Measurements from ENCODE around the gene HOTAIR.

The HOTAIR gene

DNA sequence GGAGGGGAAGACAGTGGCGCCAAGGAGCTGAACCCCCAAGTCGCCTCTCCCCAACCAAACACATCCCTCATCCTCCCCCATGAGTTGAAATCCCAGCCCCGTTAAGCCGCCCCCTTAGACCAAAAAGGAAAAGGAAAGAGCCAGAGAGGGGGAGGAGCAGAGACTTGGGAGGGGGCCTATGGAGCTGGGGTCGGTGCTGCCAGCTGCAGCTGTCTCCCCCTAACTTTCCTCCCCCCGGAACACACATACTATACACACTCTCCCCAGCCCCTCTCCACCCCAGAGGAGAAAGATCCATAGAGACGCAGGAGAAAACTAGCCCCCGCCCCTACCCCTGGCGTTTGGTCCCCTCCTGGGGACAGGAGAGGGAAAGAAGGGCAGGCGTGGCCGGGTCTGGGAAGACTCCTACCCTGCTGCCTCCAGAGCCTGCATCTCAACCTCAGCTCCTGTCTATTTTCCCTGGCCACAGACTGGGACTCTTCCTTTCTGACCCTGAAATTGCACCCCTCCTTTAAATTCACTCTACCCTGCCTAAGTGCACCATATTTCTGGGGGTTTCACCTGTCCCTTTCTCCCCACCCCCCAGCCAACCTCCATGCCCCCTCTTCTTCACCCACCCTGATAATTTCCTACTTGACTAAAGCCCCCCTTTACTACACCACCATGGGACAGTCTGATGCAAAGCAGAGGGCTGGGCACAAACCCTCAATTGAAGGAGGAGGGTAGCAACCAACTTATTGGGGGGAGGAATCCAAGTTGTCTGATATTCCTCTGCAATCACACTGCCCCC lies 23.6 kb upstream of the HOTAIR start:
- no peak for DNase-seq

DNA sequence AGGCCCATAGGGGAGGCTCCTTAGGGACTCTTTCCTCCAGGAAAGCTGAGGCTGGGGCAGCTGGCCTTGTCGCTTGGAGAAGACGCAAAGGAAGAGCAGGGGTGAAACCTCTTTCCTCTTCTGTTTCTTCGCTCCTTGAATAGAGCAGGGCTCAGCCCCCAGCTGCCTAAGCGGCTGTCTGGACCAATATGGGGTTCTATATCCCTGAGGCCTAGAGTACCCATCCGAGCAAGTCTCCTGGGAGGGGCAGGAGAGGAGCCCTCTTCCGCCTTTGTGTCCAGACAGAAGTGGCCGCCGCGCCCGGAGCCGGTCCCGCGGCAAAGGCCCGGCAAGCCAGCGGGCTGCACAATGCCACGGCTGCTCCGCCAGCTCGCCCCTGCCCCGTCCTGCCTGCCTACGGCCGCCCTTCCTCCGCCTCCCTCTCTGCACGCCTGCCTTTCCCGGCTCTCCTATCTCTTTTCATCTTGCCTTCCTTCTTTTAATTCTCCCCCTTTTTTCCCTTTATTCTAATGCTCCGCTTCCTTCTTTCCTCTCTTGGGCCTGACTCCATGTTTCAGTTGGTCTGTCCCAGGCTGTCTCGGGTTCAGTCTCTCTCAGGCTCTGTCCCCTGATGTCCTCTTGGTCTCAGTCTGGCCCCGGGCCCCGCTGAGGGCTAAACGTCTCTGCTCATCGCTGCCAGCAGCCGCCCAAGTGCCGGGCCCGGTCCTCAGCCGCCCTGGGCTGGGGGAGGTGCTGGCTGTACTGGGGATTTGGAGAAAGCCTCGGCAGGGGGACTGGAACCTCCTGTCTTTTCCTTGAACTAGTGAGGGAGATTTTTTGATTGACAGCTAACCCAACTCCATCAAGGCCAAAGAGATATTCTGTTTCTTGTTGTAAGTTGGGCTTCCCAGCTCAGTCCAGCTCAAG lies 22.7 kb upstream of the HOTAIR start:
- DNase-seq, result no peak

DNA sequence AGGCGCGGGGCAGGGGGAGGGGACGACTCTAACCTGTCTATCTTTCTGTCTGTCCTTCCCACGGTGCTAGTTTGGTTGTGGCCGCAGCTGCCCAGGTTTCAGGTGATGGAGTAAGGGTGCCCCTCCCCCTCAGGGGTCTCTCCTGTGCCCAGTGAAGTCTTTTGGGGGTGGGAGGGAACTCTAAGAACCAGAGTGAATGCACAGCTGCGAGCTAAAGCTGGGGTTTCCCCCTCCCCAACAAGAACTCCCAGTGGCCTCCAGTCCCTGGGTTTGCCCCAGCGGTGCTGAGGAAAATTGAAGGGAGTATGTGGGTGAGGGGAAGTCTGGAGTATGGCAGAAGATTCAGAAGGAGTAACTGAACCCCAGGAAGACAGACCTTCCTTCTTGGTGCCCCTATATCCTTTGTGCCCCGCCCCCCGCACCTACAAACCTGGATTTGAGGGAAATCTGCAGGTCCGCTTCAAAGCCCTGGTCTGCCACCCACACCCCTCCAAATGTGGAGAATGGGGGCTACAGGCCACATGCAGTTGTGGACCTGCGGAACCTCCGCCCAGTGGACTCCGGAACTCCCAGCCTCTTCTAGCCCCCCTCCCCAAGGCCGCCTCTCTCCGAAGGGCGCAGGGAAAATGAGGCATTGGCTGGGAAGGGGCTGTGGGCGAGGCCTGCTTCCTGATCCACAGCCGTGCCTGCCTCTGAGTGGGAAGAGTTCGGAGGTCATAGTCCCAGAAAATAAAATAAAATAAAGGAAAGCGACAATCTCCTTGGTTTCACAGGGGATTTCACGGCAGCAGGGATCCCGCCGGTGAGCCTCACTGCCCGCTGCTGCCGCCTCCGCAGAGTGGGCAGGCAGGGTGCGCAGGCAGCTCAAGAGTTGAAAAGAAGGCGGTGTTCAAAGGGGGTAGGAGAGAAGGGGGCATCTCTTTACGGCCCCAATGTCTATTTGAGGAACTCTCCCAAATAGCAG lies 21.8 kb upstream of the HOTAIR start:
- no peak for DNase-seq

DNA sequence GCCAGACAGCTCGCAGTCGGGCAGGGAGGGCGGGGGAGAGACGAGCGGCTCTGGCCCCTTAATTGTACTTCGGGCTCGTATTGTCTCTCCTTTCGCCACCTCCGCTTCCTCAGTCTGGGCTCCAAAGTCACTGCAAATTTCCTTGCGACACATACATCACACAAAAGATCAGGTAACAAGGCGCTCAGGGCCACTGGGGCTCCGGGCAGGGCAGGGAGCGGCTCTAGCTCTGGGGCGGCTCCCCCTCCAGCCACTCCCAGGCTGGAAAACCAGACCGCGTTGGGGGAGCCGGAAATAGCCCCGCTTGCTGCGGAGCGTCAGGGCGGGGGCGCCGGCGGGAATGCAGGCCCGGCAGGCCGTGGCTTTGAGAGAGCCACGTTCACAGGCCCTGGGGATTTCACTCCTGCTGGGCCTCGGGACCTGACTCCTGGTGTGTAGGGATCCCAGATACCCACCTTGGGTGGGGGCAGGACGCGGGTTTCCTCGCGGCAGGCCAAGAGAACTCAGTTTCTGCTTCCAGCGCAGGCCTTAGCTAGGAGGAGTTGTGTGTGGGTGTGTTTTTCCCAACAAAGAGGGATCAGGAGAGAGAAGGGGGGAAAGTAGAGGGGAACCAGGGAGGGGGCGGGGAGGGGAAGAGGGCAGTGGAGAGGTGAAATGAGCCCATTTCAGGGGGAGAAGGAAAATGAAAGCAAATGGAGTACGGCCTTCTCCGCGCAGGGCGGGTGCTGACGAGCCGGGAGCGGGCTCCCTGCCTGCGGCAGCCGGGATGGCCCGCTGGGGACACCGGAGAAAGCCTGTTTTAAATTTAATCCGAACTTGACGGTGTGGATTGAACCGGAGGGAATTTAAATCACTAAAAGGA lies 20.9 kb upstream of the HOTAIR start:
- no peak for DNase-seq

DNA sequence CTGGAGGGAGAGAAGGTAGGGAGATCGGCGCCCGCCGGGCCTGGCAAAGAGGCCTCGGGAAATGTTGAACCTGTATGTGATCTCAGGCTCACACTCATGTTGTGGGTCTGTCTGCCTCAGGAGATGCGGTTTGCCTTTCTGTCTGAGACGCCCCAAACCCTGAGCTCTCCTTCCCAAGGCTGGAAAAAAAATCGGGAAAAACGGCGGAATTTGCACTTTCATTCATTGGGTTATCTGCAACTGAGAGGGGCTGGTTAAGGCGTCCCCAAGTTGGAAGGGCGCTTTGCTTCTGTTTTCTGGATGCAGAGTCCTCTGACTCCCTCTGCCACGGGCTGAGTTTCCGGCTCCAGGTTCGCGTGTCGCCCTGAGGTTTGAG lies 20.2 kb upstream of the HOTAIR start:
- no peak for DNase-seq

DNA sequence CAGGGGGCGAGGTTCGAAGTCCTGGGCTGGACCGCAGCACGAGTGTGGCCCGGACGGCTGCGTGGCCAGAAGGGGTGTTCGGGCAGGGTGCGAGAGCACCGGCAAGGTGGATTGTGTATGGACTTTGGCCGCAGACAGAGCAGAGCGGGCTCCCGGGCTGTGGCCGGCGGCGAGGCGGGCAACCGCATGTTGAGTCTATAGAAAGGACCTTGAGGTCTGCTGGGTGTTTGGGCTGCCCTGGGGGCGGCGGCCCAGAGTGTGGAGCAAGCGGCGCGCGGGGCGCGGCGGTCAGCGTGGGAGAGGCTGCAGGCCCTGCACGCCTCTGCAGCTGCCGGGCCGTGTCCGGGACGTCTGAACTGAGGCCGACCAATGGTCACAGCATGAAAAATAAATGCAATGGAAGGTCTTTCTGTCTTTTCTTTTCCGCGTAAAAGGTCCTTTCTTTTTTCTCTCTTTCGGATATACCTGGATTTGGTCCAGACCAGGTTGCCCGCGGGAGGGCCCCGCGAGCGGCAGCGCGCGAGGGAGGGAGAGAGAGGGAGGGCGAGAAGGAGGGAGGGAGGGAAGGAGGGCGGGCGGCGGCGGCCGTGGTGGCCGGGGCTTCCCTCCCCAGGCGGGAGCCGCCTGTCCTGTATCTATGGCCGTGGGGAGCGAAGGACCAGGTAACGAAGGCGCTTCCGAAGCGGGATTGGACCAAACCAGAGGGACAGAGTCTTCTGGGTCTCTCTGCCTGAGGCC lies 19.7 kb upstream of the HOTAIR start:
- no peak for DNase-seq

DNA sequence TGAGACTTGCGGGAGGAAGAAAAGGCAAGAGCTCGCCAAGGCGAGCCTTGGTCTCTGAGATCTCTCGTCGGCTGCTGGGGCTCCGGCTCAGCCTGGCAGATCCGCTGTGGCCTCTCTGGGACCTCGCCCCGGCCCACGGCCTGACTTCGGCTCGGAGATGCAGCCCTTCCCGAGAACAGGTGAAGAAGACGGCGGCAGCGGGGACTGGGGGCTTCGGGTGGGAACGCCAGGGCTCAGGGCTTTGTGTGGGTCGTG lies 19.2 kb upstream of the HOTAIR start:
- no peak for DNase-seq

DNA sequence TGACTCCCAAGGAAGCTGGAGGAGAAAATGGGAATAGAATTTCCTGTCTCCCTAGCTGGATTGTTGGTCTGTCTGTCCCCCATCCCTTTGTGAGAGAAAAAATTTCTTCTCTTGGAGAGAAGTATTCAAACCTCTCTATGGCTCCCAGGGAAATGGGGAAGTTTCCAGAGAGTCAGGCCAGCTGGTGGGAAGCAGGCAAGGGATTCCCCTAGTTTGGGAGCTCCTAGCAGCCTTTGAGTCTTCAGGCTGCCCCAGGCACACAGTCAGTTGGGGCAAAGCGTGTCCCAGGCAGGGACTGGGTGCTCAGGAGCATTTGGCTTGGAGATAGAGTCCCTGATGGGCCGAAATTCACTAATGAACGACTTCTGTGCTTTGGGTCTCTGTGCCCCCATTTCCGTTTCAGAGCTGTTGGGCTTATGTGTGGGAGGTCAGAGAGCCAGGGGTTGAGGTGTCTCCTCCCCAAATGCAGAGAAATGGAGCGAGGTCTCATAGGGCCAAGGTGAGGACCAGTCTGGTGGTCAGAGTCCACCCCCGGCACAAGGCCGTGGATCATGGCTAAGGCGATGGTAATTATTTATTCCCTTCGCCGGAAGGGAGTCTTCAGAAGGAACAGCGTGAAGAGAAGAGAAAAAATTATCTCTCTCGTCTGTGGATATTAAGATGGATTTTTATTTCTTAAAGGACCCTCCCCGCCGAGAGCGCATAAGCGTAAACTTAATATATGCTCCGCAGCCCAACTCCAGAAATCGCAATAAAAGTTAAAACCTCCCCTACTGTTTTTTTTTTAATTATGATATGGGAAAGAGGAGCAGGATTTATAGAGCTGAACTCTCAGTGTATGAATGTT lies 18.6 kb upstream of the HOTAIR start:
- no peak for DNase-seq

DNA sequence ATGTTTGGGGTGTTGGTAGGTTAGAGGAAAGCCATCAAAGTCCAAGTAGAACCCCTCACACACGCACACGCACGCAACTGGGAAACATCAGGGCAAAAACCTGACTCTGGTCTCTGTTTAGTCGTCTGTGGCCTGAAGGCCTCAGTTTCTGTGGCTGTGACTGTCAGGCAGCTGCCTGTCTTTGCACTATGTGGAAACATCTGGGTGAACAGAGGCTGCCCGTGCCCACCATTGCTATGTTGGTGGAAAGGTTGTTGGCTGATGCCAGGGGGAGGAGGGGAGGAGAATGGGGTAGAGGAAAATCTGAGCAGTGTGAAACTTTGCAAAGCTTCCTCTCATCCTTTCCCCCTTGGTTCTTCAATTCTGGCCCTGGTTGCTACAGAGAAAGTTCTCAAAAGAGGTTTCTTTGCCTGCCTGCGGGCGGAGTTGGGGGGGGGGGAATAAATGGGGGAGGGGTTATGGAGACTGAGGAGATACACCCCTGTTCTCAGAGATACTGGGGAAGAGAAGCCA lies 17.7 kb upstream of the HOTAIR start:
- DNase-seq, result no peak

DNA sequence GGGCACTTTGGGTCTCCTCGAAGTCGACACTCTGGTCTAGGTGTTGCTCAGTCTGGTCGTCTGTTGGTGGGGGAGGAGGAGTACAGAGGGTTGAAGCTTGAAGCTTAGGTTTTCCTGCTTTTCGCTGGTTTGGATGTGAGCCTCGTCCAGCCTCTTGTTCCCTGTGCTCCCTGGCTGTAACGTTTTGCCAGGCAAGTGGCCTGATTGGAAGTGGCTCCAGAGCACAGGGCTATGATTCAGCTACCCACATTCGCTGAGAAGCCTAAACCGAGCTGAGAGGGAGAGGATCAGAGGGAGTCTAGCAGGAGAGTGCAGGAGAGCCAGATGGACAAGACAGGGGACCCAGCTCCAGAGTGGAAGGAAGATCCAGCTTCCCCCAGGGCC lies 16.3 kb upstream of the HOTAIR start:
- DNase-seq, result no peak

DNA sequence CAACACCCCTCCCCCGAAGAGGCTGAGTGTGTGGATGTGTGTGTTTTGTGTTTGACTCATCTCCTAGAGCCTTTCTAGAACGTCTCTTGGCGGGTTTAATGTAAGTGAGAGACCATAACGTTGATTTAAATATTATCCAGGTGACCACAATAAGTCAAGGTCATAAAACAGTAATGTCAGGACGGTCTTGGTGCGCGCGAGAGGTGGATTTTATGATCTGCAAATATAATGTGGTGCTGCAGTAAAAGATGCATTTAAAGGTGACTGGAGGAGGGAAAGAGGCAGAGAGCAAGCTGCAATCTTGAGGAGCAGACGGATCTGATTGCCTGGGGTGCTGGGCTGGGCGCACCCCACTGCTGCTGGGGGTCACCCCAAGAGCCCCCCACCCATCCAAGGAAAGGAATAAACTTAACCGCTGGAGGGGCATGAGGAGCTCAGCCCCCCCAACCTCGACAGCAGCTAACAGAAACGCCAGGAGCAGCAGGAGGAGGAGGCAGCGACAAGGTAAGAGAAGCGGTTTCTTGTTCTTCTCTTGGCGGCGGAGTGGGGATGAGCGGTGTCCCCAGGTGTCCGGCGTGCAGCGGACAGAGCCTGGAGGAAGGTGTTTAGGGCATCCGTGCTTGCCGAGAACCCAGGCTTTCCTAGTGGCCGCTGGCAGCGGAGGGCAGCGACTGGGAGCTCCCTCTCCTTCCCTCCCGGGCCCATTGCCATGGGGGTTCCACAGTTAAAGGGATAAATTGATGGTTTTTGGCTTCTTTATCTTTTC lies 15.7 kb upstream of the HOTAIR start:
- DNase-seq, result no peak

DNA sequence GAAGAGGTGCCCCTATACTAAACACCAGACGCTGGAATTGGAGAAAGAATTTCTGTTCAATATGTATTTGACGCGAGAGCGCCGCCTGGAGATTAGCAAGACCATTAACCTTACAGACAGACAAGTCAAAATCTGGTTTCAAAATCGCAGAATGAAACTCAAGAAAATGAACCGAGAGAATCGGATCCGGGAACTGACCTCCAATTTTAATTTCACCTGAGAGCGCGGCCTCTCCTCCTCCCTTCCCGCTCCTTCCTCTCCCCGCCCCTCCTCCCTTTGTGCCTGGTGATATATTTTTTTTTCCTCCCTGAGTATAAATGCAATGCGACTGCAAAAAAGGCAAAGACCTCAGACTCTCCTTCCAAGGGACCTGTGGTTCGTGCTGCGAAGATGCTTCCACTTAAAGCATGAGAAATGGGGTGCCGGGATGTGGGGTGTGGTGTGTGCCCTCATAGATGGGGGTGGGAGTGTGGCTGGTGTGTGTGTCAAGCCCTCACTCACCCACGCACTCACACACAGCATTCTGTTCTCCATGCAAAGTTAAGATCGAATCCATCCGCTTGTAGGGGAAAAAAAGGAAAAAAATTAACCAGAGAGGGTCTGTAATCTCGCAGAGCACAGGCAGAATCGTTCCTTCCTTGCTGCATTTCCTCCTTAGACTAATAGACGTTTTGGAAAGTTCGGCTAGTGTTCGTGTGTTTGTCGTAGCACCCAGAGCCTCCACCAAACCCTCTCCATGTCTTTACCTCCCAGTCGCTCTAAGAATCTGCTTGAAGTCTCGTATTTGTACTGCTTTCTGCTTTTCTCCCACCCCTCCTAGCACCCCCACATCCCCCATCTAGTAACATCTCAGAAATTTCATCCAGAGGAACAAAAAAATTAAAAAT lies 14.7 kb upstream of the HOTAIR start:
- DNase-seq, result peak; percentile 30

DNA sequence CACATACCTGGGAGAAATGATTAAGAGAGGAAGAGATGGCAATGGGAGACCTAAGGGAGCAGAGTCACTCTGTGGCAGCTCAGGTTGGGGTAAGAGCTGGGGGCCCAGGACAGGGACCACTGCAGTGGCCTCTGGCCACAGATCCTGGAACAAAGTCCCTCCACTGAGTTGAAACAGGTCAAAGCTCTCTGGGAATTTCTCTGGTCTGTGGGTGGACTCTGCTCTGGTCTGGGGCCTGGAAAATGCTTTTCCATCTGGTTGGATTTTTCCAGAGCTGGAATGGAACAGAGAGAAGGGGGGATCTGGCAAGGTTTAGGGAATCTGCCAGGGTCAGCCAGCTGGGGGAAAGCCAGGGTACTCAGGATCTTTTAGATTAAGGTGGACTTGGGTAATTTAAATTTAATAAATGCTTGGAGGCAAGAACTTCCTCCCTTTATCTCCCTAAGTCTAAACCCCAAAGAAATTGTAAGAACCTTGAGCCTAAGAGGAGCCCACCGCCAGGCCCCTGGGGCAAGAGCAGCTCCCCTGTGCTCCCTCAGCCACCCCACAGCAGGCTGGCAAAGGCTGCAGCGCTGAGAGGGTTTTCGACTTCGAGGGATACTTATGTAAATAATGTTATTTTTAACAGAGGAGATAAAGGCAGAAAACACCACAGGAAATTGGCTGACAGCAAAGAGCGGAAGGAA lies 13.9 kb upstream of the HOTAIR start:
- no peak for DNase-seq

DNA sequence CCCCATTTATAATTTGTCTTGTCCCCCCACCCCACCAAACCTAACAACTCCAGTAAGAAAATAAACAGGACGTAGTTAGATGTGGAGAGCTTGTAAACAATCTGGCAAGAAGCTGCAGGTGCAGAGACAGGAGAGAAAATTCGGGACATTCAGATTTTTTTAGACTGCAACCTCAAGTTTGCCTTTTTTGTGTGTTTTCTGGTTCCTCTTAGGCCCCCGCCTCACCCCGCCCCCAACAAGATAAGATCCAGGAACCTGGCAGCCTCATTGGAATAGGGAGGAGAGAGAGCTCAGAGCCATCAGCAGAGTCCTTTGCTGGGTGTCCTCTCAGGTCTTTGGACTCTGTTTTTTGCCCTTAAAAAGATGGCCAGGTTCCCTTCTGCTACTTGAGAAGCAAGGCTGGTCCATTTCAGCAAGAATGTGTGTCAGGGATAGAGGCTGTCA lies 13.1 kb upstream of the HOTAIR start:
- DNase-seq, result no peak

DNA sequence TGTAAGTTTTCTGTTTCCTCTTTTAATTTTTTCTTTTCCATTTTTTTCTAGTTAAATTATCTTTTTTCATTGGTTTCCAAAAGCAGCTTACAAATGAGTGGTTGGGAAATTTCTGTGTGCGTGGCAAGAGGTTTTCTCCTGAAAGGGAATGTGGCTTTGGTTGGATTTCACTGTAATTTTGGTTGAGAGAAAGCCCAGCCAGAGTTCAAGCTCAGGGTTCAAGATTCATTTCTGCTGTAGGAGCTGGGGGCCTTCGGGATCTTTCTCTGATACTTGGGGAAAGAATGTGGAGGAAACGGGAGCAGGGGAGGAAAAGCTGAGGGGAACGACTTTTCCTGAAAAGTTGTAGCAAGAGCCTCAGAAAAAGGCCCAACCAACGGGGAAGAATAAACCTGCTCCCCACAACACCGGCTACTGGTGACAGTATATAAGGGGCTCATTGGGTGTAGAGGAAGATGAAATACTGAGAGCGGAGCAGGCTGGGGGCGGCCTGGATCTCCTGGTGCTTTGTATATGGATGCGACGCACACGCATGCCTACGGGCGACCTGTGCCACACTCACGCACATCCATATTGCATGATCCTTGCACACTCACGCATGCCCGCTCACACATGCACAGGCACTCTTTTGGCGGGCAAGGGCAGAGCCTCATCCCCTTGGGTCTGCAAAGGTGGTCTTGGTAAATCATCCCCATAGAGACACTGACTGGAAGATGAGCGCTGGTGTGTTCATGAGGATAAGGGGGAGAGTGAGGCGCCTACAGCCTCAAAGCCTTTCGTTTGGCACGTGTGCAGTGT lies 12.1 kb upstream of the HOTAIR start:
- no peak for DNase-seq

DNA sequence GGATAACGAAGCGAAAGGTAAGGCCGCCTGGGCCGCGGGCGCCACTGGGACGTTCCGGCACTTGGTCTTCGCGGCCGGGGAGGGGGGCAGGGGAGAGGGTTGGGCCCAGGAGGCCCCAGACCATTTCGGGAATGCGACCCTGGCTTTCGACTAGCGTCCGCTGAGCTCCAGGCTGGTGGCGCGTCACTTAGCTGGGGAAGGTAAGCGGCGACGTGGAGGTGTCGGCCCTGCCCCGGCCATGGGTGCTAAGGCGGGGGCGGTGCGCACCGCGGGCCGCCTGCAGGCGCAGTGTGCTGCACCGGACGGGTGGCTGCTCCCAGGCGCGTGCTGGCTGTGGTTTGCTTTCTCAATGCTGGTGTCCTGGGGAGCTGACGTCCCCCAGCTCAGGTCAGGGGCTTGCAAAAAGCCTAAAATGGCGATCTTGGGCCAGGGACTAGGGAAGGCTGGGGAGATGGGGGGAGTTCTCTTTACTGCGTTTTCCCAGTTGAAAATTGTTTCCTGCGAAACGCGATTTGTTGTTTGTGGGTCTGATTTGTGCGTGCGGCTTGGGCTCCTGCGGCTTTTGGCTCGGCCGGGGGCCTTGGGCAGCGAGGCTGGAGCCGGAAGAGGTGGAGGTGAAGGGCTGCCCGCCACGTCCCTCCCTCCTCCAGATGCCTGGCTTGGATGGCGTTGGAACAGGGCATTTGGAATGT lies 11.4 kb upstream of the HOTAIR start:
- DNase-seq, result no peak

DNA sequence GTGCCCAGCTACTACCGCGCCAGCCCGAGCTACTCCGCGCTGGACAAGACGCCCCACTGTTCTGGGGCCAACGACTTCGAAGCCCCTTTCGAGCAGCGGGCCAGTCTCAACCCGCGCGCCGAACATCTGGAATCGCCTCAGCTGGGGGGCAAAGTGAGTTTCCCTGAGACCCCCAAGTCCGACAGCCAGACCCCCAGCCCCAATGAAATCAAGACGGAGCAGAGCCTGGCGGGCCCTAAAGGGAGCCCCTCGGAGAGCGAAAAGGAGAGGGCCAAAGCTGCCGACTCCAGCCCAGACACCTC lies 10.9 kb upstream of the HOTAIR start:
- no peak for DNase-seq

All from CD4-positive, alpha-beta T cell treated with Interleukin-12 subunit alpha and Interleukin-12 subunit beta, for 1 hour (primary cell).